GM21367 (cell line): Measurements from ENCODE around the gene DNAH12.

Source experiments
- ATAC-seq: cut with Tn5 transposase; IDR thresholded peaks from one replicate; pipeline ENCODE4 v1.9.1; 2021; ENCODE audit not compliant: unreplicated experiment

DNAH12 gene, protein sequence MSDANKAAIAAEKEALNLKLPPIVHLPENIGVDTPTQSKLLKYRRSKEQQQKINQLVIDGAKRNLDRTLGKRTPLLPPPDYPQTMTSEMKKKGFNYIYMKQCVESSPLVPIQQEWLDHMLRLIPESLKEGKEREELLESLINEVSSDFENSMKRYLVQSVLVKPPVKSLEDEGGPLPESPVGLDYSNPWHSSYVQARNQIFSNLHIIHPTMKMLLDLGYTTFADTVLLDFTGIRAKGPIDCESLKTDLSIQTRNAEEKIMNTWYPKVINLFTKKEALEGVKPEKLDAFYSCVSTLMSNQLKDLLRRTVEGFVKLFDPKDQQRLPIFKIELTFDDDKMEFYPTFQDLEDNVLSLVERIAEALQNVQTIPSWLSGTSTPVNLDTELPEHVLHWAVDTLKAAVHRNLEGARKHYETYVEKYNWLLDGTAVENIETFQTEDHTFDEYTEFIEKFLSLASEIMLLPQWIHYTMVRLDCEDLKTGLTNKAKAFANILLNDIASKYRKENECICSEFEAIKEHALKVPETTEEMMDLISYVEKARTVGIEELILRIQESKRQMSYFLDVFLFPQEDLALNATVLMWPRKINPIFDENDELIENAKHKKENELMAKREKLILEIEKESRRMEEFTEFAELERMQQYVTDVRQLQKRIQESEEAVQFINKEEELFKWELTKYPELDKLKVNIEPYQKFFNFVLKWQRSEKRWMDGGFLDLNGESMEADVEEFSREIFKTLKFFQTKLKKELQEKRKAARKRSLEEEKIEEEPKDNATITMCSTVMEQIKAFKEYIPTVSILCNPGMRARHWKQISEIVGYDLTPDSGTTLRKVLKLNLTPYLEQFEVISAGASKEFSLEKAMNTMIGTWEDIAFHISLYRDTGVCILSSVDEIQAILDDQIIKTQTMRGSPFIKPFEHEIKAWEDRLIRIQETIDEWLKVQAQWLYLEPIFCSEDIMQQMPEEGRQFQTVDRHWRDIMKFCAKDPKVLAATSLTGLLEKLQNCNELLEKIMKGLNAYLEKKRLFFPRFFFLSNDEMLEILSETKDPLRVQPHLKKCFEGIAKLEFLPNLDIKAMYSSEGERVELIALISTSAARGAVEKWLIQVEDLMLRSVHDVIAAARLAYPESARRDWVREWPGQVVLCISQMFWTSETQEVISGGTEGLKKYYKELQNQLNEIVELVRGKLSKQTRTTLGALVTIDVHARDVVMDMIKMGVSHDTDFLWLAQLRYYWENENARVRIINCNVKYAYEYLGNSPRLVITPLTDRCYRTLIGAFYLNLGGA (N-terminal part only)

DNA sequence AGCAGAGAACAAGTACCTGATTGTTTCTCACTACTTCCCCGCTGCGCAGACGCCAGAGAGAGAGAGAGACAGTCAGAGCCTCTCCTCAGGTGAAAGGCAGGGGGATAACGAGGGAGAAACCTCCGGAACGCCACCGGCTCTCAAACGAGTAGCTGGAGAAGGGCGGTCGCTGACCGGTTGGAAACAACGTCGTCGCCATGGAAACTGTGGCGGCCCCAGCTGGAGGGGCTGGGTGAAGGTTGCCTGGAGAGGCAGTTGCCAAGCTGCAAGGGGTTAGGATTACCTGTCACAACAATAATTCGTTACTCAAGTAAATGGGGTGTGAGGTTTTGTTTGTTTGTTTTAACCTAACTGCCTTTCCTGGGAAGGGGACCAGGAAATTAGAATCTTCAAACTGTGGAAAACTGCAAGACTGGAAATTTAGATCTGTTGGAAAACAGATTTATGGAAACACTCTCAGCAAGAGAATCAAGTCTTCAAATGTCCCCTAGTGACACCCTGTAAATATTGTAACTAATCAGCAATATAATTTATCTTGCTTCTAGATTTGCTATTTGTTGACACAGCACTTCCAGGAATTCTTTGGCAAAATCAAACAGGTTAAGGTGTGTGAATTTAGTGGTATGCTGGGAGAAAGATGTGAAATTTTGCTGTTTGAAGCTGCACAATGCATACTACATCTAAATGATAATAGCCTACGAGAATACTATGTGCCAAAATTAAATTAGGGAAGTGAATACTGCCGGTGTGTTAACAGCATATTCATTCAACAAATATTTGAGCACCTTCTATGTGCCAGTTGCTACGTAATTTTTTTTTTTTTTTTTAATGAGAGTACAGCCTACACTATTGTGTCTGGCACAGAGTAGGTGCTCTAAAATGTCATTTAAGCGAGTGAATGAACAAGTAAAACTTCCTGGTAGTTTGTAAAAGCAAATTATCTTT is at the start of gene DNAH12:
TSS of gene DNAH12 (minus strand) at position 164 of the 945 bp plus-strand sequence. CDS start 1,474 bp downstream, outside the sequence.
- no peak for ATAC-seq

- ATAC-seq = no peak
Observed at GRCh38 chr3:57592306-57592705, 48.2 kb upstream of the DNAH12 start.

DNA sequence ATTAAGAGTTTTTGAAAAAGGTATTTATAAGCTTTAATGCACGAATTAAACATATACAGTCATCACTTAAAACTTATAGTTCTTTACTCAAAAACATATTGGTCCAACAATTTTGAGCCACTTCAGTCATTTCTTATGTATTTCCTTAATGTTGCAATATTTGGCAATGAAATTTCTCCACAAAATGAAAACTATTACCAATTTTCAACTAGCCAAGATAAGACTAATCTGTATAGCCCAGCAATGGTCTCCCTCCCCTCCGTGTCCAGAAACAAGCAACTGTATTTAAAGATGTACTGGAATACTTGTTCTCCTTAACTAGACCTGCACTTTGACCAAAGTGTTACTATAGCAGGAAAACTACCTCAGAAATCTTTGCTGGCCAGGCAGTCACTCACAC is 43.8 kb upstream of the DNAH12 start:
- ATAC-seq = no peak

DNA sequence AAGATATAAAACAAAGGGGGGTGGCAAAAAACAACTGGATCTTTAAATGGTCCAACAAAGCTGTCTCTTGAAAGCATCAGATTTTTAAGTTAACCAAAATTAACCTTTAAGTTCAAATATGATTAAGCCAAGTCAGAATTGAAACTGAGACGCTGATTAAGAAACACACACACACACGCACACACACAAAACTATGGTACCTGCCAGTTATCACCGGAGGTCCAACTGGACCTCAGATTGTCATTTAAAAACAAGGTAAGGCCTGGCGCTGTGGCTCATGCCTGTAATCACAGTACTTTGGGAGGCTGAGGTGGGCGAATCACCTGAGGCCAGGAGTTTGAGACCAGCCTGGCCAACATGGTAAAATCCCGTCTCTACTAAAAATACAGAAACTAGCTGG is 42.6 kb upstream of the DNAH12 start:
- no peak for ATAC-seq

DNA sequence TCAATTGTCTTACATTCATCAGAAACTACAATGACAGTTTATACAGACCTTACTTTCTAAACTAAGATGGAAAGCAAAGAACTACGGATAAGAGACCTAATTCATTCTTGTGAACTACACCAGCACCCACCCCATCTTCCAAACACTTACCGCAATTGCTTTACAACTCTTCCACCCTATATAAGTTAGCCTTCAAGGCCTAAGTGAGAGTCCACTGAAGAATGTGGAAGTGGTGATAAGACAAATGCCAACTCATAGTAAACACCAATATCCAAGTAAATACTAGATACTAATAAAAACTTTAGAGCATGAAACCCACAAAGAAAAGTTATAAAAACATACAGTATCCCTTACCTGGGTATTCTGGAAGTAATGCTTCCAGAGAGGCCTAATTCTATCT is 39.4 kb upstream of the DNAH12 start:
- ATAC-seq = no peak

DNA sequence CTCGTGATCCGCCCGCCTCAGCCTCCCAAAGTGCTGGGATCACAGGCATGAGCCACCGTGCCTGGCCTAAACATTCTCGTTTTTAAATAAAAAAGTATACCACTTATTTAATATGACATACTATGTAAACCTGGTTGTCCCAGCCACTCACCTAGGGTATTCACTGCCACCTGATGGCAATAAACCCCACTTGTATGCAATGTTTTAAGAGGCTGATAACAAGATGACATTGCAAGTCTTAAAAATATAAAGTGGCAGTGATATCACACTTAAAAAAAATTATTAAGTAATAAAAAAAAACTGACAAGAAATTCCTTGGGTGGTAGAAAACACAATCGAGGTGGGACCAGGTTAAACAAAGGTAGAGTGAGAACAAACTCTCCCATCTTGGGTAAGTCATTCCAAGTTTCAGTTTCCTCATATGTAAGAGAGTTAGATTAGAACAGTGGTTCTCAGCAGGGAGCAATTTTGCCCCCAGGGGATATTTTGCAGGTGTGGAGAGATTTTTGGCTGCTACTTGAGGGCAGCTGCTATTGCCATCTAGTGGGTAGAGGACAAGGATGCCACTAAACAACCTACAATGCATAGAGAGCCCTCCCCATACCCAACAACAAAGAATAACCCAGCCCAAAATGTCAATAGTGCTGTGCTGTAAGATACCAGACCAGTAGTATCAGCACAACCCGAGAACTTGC is 38.5 kb upstream of the DNAH12 start:
- ATAC-seq = no peak

- no peak for ATAC-seq
Observed at GRCh38 chr3:57577801-57578200, 33.7 kb upstream of the DNAH12 start.

GRCh38 chr3:57575966-57576626 is 32.0 kb upstream of the DNAH12 start:
- ATAC-seq = no peak

DNA sequence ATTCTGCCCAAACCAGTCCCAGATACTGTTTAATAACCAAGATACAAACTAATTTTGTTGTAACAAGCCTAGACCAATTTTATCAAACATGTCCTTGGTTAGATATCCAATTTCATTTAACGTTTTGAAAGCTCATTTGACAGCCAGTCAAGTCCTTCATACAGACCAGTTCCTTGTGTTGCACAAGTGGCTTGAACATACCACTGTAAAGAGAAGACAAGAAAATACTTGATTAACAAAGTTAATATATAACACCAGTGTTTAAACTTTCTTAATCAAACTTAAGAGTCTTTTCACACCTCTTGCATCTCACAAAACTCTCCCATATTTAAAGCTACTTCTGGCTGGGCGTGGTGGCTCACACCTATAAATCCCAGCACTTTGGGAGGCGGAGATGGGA is 28.0 kb upstream of the DNAH12 start:
- no peak for ATAC-seq

DNA sequence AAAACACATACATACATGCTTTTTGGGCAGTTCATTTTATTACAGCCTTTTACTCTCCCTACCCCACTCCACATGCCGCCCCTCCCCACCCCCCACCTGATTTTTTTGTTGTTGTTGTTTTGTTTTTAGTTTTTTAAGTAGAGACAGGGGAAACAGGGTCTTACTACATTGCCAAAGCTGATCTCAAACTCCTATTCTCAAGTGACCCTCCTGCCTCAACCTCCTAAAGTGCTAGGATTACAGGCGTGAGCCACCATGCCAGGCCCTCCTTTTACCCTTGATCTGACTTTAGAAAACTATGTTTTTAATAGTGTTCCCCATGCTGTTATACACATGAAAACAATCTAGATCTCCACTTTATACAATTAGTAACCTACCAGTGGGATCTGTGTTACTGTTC is 26.7 kb upstream of the DNAH12 start:
- ATAC-seq = no peak

- ATAC-seq = no peak
Observed at GRCh38 chr3:57569859-57570450, 25.8 kb upstream of the DNAH12 start.

- ATAC-seq = no peak
Observed at GRCh38 chr3:57559526-57559925, 15.4 kb upstream of the DNAH12 start.

DNA sequence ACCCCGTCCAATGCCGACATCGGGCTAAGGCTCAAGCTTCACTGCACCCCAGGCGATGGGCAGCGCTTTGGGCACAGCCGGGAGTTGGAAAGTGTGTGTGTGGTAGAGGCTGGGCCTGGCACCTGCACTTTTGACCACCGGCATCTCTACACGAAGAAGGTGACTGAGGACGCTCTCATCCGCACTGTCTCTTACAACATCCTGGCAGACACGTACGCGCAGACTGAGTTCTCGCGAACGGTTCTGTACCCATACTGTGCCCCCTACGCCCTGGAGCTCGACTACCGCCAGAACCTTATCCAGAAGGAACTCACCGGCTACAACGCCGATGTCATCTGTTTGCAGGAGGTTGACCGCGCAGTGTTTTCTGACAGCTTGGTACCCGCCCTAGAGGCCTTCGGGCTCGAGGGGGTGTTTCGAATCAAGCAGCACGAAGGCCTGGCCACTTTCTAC is 13.0 kb upstream of the DNAH12 start:
- no peak for ATAC-seq

GRCh38 chr3:57556459-57557084 is 12.4 kb upstream of the DNAH12 start:
- peak; percentile 19 for ATAC-seq

GRCh38 chr3:57555738-57556458 is 11.8 kb upstream of the DNAH12 start, which contains the start of gene PDE12:
TSS of gene PDE12 (plus strand) at chr3:57556274. CDS start at chr3:57556380, 106 bp downstream.
- peak; percentile 76 for ATAC-seq

DNA sequence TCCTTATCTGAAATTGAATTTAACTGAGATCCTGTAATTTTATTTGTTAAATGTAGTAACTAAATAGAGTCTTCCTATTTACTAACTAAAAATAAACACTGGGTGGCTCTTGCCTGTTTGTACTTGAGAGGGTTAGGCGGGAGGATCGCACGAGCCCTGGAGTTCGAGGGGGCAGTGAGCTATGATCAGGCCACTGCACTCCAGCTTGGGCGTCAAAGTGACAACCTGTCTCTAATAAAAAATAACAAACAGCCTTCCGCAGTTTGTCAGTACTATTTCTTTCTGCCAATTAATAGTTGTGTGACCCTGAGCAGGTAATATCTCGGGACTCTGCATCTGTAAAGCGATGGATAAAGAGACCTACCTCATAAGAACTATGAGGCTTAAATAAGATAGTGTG is 11.2 kb upstream of the DNAH12 start:
- ATAC-seq = no peak

DNA sequence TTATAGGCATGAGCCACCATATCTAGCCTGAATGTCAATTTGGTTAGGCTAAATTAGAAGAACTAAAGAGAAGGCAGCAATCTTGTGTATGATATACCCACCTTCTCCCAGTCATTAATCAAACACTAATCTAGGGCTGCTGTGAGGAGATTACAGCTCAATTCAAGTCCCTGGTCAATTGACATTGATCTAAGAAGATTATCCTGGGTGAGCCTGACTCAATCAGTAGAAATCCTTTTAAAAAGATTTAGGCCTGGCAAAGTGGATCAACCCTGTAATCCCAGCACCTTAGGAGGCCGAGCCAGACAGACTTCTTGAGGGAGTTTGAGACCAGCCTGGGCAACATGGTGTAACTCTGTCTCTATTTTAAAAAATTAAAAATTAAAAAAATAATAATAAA is 2.5 kb upstream of the DNAH12 start:
- no peak for ATAC-seq
